MCF 10A (cell line): ENCODE results near the gene WDR76. TPM values are rescaled to one million over a fixed set of nuclear protein-coding genes. Genes with fewer than 3 reads are reported as not detected.

Source experiments
- BruUV-seq: library from RNA; stranded (reverse); fragments of 400-500 nt; replicated peaks from 2 replicates; lab custom pipeline; 2021; lab: Mats Ljungman, UMichigan
- CTCF ChIA-PET: fragments of 300-600 bp; sonication (Branson Sonifier 250); formaldehyde crosslinking; extraction: SDS; loops from one replicate; lab custom pipeline; 2021; ENCODE audit warnings: antibody characterized with exemption, inconsistent platforms; lab: Yijun Ruan, JAX
- POLR2A ChIA-PET: fragments of 300-600, 350-650 bp; sonication (Branson Sonifier 250); formaldehyde crosslinking; extraction: SDS; loops from one replicate; lab custom pipeline; 2020; ENCODE audit warnings: antibody characterized with exemption, inconsistent platforms; lab: Yijun Ruan, JAX
- DNase-seq: peaks from one replicate; pipeline ENCODE4 v3.0.0-alpha.2; 2018; ENCODE audit not compliant: unreplicated experiment
- H3K27ac Mint-ChIP-seq: one replicate; pipeline ENCODE4 v1.8.0; 2022; ENCODE audit warnings: mild to moderate bottlenecking, low read depth, mixed read lengths; ENCODE audit not compliant: unreplicated experiment
- H3K27me3 Mint-ChIP-seq: one replicate; pipeline ENCODE4 v1.8.0; 2022; ENCODE audit warnings: mixed read lengths; ENCODE audit not compliant: insufficient read depth, unreplicated experiment
- H3K36me3 Mint-ChIP-seq: one replicate; pipeline ENCODE4 v1.8.0; 2022; ENCODE audit warnings: mild to moderate bottlenecking, moderate library complexity, mixed read lengths; ENCODE audit not compliant: insufficient read depth, unreplicated experiment
- H3K4me1 Mint-ChIP-seq: one replicate; pipeline ENCODE4 v1.8.0; 2022; ENCODE audit warnings: mixed read lengths; ENCODE audit not compliant: insufficient read depth, unreplicated experiment
- H3K4me3 Mint-ChIP-seq: one replicate; pipeline ENCODE4 v1.8.0; 2022; ENCODE audit warnings: mild to moderate bottlenecking, moderate library complexity, mixed read lengths; ENCODE audit not compliant: unreplicated experiment
- H3K9me3 Mint-ChIP-seq: one replicate; pipeline ENCODE4 v1.8.0; 2022; ENCODE audit warnings: mixed read lengths; ENCODE audit not compliant: unreplicated experiment
- intact Hi-C: fragments of 100-400 bp; cut with micrococcal nuclease; formaldehyde crosslinking; loops from 2 replicates; pipeline ENCODE4 v1.14.1; 2022
- total RNA-seq: library from RNA; stranded (reverse); gene quantifications from 2 replicates; pipeline ENCODE4 v1.2.3, GENCODE V29; 2022
- TF ChIP-seq, protein P1 (sequence below): fragments of 200-600 bp; IDR thresholded peaks from one replicate; pipeline ENCODE4 v1.8.0; 2022; ENCODE audit warnings: antibody characterized with exemption, mild to moderate bottlenecking; ENCODE audit not compliant: unreplicated experiment

WDR76 gene
- total RNA-seq, 1 experiment from 2014 or later = 6.9 TPM

GRCh38 chr15:43877371-43877770 is 50.6 kb downstream of the WDR76 start:
- Mint-ChIP-seq H3K36me3 (peaks cover 12% of the 10 kb centered on the region), H3K4me3 (no peak overlapping the region), H3K27me3 (no peaks in the 10 kb centered on the region), H3K4me1 (no peaks in the 10 kb centered on the region), H3K9me3 (no peaks in the 10 kb centered on the region), H3K27ac (no peak overlapping the region)
- ChIA-PET CTCF (interaction anchor here (0.5 kb wide), 1 partner anchor 37 kb away, joined by 3 read pairs; no protein-coding TSS in a partner anchor), POLR2A (no interaction called here)
- BruUV-seq = no TSS peak
- intact Hi-C loops = no loop called here
- DNase-seq = no peak
- TF ChIP-seq, protein P1, sequence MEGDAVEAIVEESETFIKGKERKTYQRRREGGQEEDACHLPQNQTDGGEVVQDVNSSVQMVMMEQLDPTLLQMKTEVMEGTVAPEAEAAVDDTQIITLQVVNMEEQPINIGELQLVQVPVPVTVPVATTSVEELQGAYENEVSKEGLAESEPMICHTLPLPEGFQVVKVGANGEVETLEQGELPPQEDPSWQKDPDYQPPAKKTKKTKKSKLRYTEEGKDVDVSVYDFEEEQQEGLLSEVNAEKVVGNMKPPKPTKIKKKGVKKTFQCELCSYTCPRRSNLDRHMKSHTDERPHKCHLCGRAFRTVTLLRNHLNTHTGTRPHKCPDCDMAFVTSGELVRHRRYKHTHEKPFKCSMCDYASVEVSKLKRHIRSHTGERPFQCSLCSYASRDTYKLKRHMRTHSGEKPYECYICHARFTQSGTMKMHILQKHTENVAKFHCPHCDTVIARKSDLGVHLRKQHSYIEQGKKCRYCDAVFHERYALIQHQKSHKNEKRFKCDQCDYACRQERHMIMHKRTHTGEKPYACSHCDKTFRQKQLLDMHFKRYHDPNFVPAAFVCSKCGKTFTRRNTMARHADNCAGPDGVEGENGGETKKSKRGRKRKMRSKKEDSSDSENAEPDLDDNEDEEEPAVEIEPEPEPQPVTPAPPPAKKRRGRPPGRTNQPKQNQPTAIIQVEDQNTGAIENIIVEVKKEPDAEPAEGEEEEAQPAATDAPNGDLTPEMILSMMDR = no peak

DNA sequence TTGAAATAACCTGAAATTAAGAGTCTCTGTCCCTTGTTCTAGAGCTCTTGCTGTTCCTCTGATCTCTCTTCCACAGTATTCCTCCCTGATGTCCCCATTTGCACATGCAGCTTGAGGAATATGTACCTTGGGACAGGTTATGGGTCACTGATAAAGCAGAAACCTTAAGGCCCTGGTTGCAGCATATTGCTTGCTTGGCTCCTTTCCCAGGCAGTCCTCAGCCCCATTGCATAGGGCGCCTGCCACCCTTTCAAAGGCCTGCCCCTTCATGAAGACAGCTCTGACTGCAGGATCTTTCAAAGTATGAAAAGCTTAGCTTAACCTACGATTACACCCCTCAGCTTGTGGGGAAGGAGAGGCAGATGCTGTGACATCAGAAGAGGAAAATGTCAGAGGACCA is 51.6 kb downstream of the WDR76 start:
- Mint-ChIP-seq H3K27ac (no peak overlapping the region), H3K4me1 (no peaks in the 10 kb centered on the region), H3K9me3 (no peaks in the 10 kb centered on the region), H3K36me3 (peaks cover 12% of the 10 kb centered on the region), H3K27me3 (no peaks in the 10 kb centered on the region), H3K4me3 (no peak overlapping the region)
- ChIA-PET CTCF (interaction anchor here (0.5 to 0.7 kb wide), 3 partner anchors 187 to 996 kb away, joined by 3 to 4 read pairs (median 3); no protein-coding TSS in a partner anchor), POLR2A (interaction anchor here (0.6 kb wide), 3 partner anchors 85 to 187 kb away, joined by 3 to 4 read pairs (median 3); no protein-coding TSS in a partner anchor)
- DNase-seq = no peak
- BruUV-seq = no TSS peak
- TF ChIP-seq, protein P1 = no peak
- intact Hi-C loops = no loop called here

DNA sequence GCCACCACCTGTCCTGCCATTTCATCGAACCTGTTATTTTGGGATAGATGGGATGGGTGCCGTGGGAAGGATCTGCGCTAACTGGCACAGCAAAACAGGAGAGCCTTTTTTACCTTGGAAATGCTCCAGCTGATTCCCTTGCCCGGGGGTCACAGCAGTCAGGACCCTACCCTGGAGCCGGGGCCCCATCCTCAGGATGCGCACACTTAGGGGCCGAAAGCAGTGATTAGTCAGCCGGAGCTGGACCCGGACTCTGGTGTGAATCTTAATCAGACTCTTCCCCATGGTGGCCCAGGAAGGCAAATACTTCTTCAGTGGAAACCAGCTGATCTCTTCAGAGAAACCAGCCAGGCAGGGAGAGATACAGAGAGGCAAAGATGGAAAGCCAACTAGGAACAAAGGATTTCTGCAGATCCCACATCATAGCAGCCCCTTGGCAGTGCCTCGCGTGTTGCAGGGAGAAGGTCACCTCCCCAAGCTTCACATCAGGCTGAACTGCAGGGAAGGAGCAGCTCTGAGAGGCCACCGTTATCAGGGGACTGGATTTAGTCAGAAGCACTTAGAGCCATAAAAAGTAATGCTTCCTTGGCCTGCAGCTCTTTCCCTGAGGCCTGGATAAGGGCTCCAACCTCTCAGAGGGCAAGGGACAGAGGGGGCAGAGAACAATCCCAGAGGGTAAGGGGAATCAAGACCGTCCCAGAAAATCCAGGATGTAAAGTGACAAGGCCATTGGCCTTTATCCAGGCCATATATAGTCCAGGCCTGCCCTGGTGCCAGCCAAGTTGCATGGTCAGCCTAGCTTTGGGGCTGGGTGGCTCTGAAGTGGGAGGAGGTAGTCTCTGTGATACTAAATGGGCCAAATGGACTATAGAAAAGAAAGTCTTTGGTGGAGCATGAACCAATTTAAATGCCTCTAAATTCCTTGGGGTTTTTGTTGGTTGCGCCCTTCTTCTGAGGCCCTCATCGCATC is 52.9 kb downstream of the WDR76 start:
- H3K27ac Mint-ChIP-seq = no peak overlapping the region
- TF ChIP-seq, protein P1 = no peak
- CTCF ChIA-PET = interaction anchor here (0.7 kb wide), 1 partner anchor 498 kb away, joined by 3 read pairs; no protein-coding TSS in a partner anchor

More for the DNA sequence above, 52.9 kb downstream of the WDR76 start:
- no peaks in the 10 kb centered on the region for H3K9me3 Mint-ChIP-seq
- DNase-seq = no peak
- no peaks in the 10 kb centered on the region for H3K4me1 Mint-ChIP-seq
- H3K36me3 Mint-ChIP-seq = peaks cover 7% of the 10 kb centered on the region
- BruUV-seq = no TSS peak
- H3K27me3 Mint-ChIP-seq = no peaks in the 10 kb centered on the region
- no peak overlapping the region for H3K4me3 Mint-ChIP-seq
- POLR2A ChIA-PET = no interaction called here
- intact Hi-C loops = no loop called here
